Smooth muscle cell of trachea (primary cell): Measurements from ENCODE around the gene NCMAP. TPM values are rescaled to one million over a fixed set of nuclear protein-coding genes. Genes with fewer than 3 reads are reported as not detected.

Experiments used
- total RNA-seq: library from RNA; depleted of rRNA; stranded (reverse); fragments of >200 nt; gene quantifications from 2 replicates; pipeline ENCODE4 v1.2.1, GENCODE V29; 2014

The NCMAP gene
- not detected in 2 replicates for total RNA-seq

DNA sequence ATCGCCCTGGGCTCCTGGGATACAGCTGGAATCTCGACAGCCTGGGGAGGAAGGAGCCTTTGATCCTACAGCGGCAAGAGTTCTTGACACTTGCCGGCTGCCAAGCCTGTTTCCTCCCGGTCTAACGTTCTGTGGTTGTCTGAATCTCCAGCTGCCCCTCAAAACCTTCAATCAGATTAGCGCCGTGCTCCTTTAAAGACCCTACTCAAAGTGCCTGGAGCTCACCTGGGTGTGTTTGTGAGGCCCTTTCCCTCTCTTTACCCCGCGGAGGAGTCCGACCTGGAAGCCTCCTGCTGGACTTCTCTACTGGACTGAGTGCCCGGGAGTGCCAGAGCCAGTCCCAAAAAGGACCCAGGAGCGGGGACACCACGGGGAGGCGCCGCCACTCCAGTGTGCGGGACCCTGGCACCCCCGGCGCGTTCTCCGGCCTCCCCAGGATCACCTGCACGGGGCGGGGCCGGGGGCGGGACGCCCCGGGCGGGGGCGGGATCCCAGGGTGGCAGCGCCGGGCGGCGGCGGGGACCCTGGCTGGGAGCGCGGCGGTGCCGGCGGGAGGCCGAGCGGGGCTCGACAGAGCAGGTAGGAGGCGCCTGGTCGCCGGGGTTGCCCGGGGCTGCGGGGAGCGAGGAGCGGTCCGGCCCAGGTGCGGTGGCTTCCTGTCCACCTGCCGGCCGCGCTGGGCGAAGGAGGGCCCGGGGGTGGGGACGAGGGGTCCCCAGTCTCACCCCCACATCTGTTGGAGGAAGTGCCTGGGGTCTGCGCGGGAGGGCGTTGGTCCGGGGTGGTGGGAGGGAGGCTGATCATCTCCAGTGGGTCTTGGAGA is at the start of gene NCMAP:
Gene NCMAP (plus strand): TSS at position 497 of the 823 bp plus-strand sequence. CDS start 39,344 bp downstream, outside the sequence.

GRCh38 chr1:24642481-24643362 is 86.8 kb downstream of the NCMAP start, which contains the start of gene SRRM1:
Gene SRRM1 (plus strand): TSS chr1:24643302. CDS start chr1:24643327, 25 bp downstream.

Other genes starting within 250 kb of the NCMAP start
- not detected in 2 replicates for gene GRHL3, start 236.7 kb upstream of the NCMAP start, total RNA-seq
- gene STPG1, start 142.3 kb upstream of the NCMAP start, total RNA-seq, result 4.0 and 7.0 TPM in 2 replicates
- gene NIPAL3, start 140.3 kb upstream of the NCMAP start, total RNA-seq, result 60.4 and 68.8 TPM in 2 replicates
- 5.8 and 9.9 TPM in 2 replicates for gene RCAN3, start 53.3 kb upstream of the NCMAP start, total RNA-seq
- 23.8 and 38.7 TPM in 2 replicates for gene SRRM1, start 87.2 kb downstream of the NCMAP start, total RNA-seq
- gene CLIC4, start 189.4 kb downstream of the NCMAP start, total RNA-seq, result 355 and 485 TPM in 2 replicates